HG03135 (cell line): Measurements from ENCODE around the gene TCP11L2.
"Not testable (repeated sequence)": the region's sequence is repeated elsewhere in the genome, so short reads cannot be mapped to it uniquely, and the experiment has no call there.

Source experiments
- ATAC-seq: cut with Tn5 transposase; IDR thresholded peaks from one replicate; pipeline ENCODE4 v1.9.1; 2021; ENCODE audit warnings: mild to moderate bottlenecking, moderate library complexity; ENCODE audit not compliant: unreplicated experiment

TCP11L2 gene

GRCh38 chr12:106282457-106283097, 20.0 kb upstream of the TCP11L2 start:
- ATAC-seq: no peak

GRCh38 chr12:106284358-106285105, 18.0 kb upstream of the TCP11L2 start:
- ATAC-seq: no peak

- no peak for ATAC-seq
Measured at GRCh38 chr12:106285982-106286381, 16.6 kb upstream of the TCP11L2 start.

- not testable (repeated sequence) for ATAC-seq
Measured at GRCh38 chr12:106286576-106287162, 15.9 kb upstream of the TCP11L2 start.

GRCh38 chr12:106287364-106287763, 15.2 kb upstream of the TCP11L2 start:
- no peak for ATAC-seq

- no peak for ATAC-seq
Measured at GRCh38 chr12:106288101-106288493, 14.4 kb upstream of the TCP11L2 start.

- no peak for ATAC-seq
Measured at GRCh38 chr12:106288494-106289195, 13.9 kb upstream of the TCP11L2 start.

- no peak for ATAC-seq
Measured at GRCh38 chr12:106289196-106289681, 13.3 kb upstream of the TCP11L2 start.

- ATAC-seq: no peak
Measured at GRCh38 chr12:106290666-106291065, 11.9 kb upstream of the TCP11L2 start.

- no peak for ATAC-seq
Measured at GRCh38 chr12:106291342-106291741, 11.2 kb upstream of the TCP11L2 start.

- no peak for ATAC-seq
Measured at GRCh38 chr12:106292339-106292738, 10.2 kb upstream of the TCP11L2 start.

- ATAC-seq: no peak
Measured at GRCh38 chr12:106296179-106296877, 6.2 kb upstream of the TCP11L2 start.

- ATAC-seq: no peak
Measured at GRCh38 chr12:106297075-106297474, 5.5 kb upstream of the TCP11L2 start.

GRCh38 chr12:106297681-106298080, 4.9 kb upstream of the TCP11L2 start:
- ATAC-seq: no peak

- ATAC-seq: no peak
Measured at GRCh38 chr12:106299202-106299774, 3.2 kb upstream of the TCP11L2 start.

- no peak for ATAC-seq
Measured at GRCh38 chr12:106300761-106301160, 1.8 kb upstream of the TCP11L2 start.

GRCh38 chr12:106301241-106301610, 1.3 kb upstream of the TCP11L2 start:
- ATAC-seq: no peak

GRCh38 chr12:106301611-106302321, 767 bp upstream of the TCP11L2 start:
- ATAC-seq: peak; percentile 50

- no peak for ATAC-seq
Measured at GRCh38 chr12:106303202-106303820, 778 bp downstream of the TCP11L2 start.
